ENCODE results near the gene LETMD1. TPM values are rescaled to one million over a fixed set of nuclear protein-coding genes. Genes with fewer than 3 reads are reported as not detected.
A peak's percentile ranks its signal among the peaks of the same experiment; 100 is the strongest.

LETMD1 gene
- total and polyA plus RNA-seq, 2 of the 13 experiments (the other 11 are each of a cell fraction or from before 2014, with no cell fraction given), result 43.3 to 87.7 TPM

DNA sequence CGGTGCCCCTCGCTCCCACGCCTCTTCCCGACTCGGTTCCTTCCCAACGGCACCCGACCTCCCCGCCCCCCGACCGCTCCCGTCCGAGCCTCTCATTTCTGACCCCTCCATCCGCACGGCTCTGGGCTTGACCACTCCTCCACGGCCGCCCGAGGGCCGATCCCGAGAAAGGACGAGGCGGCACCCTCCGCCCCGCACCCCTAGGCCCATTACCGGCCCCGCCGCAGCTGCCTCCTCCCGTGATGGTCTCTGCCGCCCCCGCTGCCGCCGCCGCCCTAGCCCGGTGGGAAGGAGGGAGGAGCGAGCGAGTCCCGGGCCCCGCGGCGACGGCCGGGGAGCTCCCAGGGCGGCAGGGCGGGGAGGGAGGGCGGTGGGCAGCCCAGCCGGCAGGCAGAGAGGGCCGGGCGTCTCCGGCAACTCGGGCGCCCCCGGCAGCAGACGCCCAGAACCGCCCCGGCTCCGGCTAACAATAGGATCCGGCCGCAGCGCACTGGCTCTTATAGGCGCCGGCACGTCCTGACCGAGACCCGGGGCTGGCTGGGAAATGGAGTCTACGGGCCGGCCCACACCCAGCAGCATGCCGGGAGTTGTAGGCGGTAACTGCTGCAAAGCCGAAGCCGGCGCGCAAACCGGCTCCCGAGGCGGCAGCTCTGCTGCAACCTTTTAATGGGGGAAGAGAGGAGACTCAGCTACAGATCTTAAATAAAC, 35.2 kb downstream of the LETMD1 start, which contains the start of gene CSRNP2 (continued):
- TF ChIP-seq POLR2AphosphoS2 (IDR thresholded peaks at IDR 0.05; ENCODE audit: low read depth, low read length) (no peak), ZNF781 (CRISPR knock-in tag; IDR thresholded peaks at IDR 0.05; ENCODE audit: borderline replicate concordance, not compliant biosample characterization) (peak; percentile 69), BRCA1 (CRISPR knock-in tag; IDR thresholded peaks at IDR 0.05) (0 out of 2 replicates have a peak, but pooled peaks have one; percentile 33), JDP2 (CRISPR knock-in tag; IDR thresholded peaks at IDR 0.05; ENCODE audit: borderline replicate concordance) (peak; percentile 30; the same call in 1 of the 2 replicates), MED13 (CRISPR knock-in tag; IDR thresholded peaks at IDR 0.05) (0 out of 2 replicates have a peak, but pooled peaks have one; percentile 40), ZNF383 (CRISPR knock-in tag; IDR thresholded peaks at IDR 0.05; ENCODE audit: borderline replicate concordance) (no peak), ZFYVE20 (CRISPR knock-in tag; IDR thresholded peaks at IDR 0.05; ENCODE audit: borderline replicate concordance, low read depth) (no peak), ZSCAN22 (CRISPR knock-in tag; IDR thresholded peaks at IDR 0.05) (no peak), NFRKB (IDR thresholded peaks at IDR 0.05) (no peak), ZNF615 (CRISPR knock-in tag; IDR thresholded peaks at IDR 0.05; ENCODE audit: borderline replicate concordance) (no peak), ZNF772 (CRISPR knock-in tag; IDR thresholded peaks at IDR 0.05) (peak; percentile 89), DMAP1 (CRISPR knock-in tag; IDR thresholded peaks at IDR 0.05) (peak; percentile 13; the same call in 1 of the 2 replicates), ZNF350 (CRISPR knock-in tag; IDR thresholded peaks at IDR 0.05; ENCODE audit: borderline replicate concordance, low read depth) (peak; percentile 38; the same call in 1 of the 2 replicates), HNRNPK (IDR thresholded peaks at IDR 0.05; ENCODE audit: low read depth, low read length, poor library complexity, severe bottlenecking) (no peak), SMAD9 (CRISPR knock-in tag; IDR thresholded peaks at IDR 0.05) (0 out of 2 replicates have a peak, but pooled peaks have one; percentile 60)
- TF ChIP-seq, protein P1, sequence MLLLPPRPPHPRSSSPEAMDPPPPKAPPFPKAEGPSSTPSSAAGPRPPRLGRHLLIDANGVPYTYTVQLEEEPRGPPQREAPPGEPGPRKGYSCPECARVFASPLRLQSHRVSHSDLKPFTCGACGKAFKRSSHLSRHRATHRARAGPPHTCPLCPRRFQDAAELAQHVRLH (CRISPR knock-in tag; IDR thresholded peaks at IDR 0.05; ENCODE audit: borderline replicate concordance, low read depth), result peak; percentile 64; the same call in 1 of the 2 replicates
- TF ChIP-seq, protein P2, sequence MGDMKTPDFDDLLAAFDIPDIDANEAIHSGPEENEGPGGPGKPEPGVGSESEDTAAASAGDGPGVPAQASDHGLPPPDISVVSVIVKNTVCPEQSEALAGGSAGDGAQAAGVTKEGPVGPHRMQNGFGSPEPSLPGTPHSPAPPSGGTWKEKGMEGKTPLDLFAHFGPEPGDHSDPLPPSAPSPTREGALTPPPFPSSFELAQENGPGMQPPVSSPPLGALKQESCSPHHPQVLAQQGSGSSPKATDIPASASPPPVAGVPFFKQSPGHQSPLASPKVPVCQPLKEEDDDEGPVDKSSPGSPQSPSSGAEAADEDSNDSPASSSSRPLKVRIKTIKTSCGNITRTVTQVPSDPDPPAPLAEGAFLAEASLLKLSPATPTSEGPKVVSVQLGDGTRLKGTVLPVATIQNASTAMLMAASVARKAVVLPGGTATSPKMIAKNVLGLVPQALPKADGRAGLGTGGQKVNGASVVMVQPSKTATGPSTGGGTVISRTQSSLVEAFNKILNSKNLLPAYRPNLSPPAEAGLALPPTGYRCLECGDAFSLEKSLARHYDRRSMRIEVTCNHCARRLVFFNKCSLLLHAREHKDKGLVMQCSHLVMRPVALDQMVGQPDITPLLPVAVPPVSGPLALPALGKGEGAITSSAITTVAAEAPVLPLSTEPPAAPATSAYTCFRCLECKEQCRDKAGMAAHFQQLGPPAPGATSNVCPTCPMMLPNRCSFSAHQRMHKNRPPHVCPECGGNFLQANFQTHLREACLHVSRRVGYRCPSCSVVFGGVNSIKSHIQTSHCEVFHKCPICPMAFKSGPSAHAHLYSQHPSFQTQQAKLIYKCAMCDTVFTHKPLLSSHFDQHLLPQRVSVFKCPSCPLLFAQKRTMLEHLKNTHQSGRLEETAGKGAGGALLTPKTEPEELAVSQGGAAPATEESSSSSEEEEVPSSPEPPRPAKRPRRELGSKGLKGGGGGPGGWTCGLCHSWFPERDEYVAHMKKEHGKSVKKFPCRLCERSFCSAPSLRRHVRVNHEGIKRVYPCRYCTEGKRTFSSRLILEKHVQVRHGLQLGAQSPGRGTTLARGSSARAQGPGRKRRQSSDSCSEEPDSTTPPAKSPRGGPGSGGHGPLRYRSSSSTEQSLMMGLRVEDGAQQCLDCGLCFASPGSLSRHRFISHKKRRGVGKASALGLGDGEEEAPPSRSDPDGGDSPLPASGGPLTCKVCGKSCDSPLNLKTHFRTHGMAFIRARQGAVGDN (CRISPR knock-in tag; IDR thresholded peaks at IDR 0.05), result peak; percentile 87
- TF ChIP-seq, protein P3, sequence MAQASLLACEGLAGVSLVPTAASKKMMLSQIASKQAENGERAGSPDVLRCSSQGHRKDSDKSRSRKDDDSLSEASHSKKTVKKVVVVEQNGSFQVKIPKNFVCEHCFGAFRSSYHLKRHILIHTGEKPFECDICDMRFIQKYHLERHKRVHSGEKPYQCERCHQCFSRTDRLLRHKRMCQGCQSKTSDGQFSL (CRISPR knock-in tag; IDR thresholded peaks at IDR 0.05), result no peak
- TF ChIP-seq, protein P4, sequence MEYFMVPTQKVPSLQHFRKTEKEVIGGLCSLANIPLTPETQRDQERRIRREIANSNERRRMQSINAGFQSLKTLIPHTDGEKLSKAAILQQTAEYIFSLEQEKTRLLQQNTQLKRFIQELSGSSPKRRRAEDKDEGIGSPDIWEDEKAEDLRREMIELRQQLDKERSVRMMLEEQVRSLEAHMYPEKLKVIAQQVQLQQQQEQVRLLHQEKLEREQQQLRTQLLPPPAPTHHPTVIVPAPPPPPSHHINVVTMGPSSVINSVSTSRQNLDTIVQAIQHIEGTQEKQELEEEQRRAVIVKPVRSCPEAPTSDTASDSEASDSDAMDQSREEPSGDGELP (IDR thresholded peaks at IDR 0.05; ENCODE audit: borderline replicate concordance, low read depth), result peak; percentile 37; the same call in 1 of the 2 replicates
- TF ChIP-seq, protein P5, sequence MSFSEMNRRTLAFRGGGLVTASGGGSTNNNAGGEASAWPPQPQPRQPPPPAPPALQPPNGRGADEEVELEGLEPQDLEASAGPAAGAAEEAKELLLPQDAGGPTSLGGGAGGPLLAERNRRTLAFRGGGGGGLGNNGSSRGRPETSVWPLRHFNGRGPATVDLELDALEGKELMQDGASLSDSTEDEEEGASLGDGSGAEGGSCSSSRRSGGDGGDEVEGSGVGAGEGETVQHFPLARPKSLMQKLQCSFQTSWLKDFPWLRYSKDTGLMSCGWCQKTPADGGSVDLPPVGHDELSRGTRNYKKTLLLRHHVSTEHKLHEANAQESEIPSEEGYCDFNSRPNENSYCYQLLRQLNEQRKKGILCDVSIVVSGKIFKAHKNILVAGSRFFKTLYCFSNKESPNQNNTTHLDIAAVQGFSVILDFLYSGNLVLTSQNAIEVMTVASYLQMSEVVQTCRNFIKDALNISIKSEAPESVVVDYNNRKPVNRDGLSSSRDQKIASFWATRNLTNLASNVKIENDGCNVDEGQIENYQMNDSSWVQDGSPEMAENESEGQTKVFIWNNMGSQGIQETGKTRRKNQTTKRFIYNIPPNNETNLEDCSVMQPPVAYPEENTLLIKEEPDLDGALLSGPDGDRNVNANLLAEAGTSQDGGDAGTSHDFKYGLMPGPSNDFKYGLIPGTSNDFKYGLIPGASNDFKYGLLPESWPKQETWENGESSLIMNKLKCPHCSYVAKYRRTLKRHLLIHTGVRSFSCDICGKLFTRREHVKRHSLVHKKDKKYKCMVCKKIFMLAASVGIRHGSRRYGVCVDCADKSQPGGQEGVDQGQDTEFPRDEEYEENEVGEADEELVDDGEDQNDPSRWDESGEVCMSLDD (CRISPR knock-in tag; IDR thresholded peaks at IDR 0.05; ENCODE audit: borderline replicate concordance), result 0 out of 2 replicates have a peak, but pooled peaks have one; percentile 44
